ENCODE results near the gene CSTF1. TPM values are rescaled to one million over a fixed set of nuclear protein-coding genes. Genes with fewer than 3 reads are reported as not detected.

Gene CSTF1
- total and polyA plus RNA-seq, 8 donors = 4.5 to 17.5 (median 14.2) TPM

DNA sequence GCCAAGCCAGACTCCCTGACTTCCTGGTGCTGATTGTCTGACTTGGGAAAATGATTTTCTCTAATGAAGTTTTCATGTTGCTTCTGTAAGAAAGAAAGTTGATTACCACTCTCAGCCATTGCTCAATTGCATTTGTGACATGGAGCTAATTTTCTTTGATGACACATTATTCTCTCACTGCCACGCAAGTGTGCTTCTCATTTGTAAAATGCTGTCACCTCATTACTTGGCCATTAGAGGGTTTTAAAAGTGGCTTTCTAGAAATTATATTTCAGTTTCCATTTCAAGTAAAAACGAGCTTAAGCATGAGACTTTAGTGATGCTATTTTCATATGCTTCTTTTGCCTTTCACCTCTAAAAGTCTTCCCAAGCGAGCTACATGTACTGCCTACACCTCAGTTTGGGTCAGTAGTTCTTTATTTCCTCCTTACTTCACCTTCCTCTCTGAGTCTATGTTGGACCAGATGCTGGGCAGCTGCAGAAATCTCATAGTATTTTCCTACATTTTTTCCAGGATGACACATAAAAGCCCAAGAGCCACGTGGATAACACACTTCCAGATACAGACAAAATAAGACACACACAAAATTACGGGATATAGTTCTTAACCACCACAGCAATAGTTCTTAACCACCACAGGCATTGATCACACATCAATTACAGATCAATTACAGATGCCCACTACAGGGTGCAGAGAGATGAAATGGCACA, 39.9 kb upstream of the CSTF1 start:
- Histone ChIP-seq H3K9me3 (no peaks in the 10 kb centered on the region), H3K27ac (no peak overlapping the region), H3K4me1 (peaks cover 6 to 14% (median 13%) of the 10 kb centered on the region in 3 donors), H3K27me3 (no peaks in the 10 kb centered on the region), H3K4me3 (no peak overlapping the region), H3K36me3 (no peaks in the 10 kb centered on the region)
- 58 to 68% methylated on average over 5 of the region's 5 CpGs for WGBS, 2 donors
- TF ChIP-seq, protein P1, sequence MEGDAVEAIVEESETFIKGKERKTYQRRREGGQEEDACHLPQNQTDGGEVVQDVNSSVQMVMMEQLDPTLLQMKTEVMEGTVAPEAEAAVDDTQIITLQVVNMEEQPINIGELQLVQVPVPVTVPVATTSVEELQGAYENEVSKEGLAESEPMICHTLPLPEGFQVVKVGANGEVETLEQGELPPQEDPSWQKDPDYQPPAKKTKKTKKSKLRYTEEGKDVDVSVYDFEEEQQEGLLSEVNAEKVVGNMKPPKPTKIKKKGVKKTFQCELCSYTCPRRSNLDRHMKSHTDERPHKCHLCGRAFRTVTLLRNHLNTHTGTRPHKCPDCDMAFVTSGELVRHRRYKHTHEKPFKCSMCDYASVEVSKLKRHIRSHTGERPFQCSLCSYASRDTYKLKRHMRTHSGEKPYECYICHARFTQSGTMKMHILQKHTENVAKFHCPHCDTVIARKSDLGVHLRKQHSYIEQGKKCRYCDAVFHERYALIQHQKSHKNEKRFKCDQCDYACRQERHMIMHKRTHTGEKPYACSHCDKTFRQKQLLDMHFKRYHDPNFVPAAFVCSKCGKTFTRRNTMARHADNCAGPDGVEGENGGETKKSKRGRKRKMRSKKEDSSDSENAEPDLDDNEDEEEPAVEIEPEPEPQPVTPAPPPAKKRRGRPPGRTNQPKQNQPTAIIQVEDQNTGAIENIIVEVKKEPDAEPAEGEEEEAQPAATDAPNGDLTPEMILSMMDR (IDR thresholded peaks at IDR 0.05) = no peak
- no peak for FAIRE-seq
- no peak for DNase-seq
- intact Hi-C loops (cut with DNase I) = no loop called here
- no peak for ATAC-seq

DNA sequence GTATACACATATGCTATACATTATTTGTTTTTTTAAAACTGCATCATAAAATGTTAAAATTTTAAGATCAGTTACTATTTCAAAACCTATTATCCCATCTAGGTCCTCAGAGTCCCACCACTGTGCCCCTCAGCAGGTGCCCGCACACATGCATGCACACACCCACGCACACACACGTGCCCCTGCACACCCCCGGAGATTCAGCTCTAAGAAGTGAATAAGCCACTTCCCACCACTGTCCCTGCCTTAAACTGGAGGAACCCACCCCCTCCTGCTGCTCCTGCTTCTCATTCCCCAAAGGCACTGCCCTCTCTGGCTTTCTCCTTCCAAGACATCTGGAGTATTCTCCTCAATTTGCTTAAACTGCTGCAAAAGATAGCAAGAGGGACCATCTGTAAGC, 39.1 kb upstream of the CSTF1 start:
- Histone ChIP-seq H3K4me1 (peaks cover under 1 to 7% (median 4%) of the 10 kb centered on the region in 3 donors), H3K27ac (no peak overlapping the region), H3K4me3 (no peak overlapping the region), H3K27me3 (no peaks in the 10 kb centered on the region), H3K36me3 (no peaks in the 10 kb centered on the region), H3K9me3 (no peaks in the 10 kb centered on the region)
- 74 to 83% methylated on average over 4 of the region's 4 CpGs for WGBS, 2 donors
- no peak for ATAC-seq
- no peak for FAIRE-seq
- DNase-seq = no peak
- TF ChIP-seq, protein P1 (IDR thresholded peaks at IDR 0.05) = no peak
- intact Hi-C loops (cut with DNase I) = no loop called here

GRCh38 chr20:56358070-56358469, 34.4 kb upstream of the CSTF1 start:
- no peaks in the 10 kb centered on the region for H3K27me3 ChIP-seq
- no peaks in the 10 kb centered on the region for H3K9me3 ChIP-seq
- H3K36me3 ChIP-seq = no peaks in the 10 kb centered on the region
- peak overlapping the region in 1 of 4 donors; percentile 95 for H3K4me3 ChIP-seq
- TF ChIP-seq, protein P1 (IDR thresholded peaks at IDR 0.05) = no peak
- no peak overlapping the region for H3K27ac ChIP-seq
- intact Hi-C loops (cut with DNase I) = no loop called here
- no peak for ATAC-seq
- 68 to 74% methylated on average over 6 of the region's 6 CpGs for WGBS, 2 donors
- DNase-seq = no peak
- FAIRE-seq = no peak
- H3K4me1 ChIP-seq = peaks cover 0 to 6% (median 0%) of the 10 kb centered on the region in 3 donors

- Histone ChIP-seq H3K27ac (peak within 1 kb of the TSS; percentile 24 to 62 (median 50)), H3K4me1 (peaks cover 0 to 6% (median 0%) of the 10 kb centered on the region in 3 donors), H3K36me3 (no peaks in the 10 kb centered on the region), H3K9me3 (no peaks in the 10 kb centered on the region), H3K4me3 (peak within 1 kb of the TSS; percentile 87 to 96 (median 95)), H3K27me3 (no peaks in the 10 kb centered on the region)
- TF ChIP-seq, protein P1 (IDR thresholded peaks at IDR 0.05) = no peak
- 1% methylated on average over 46 to 63 of the region's 63 CpGs for WGBS, 2 donors
- intact Hi-C loops (cut with DNase I) = no loop called here
- peak; percentile 86 to 96 (median 90) for DNase-seq
- FAIRE-seq = no peak
- ATAC-seq = peak; percentile 95 to 98 (median 97)
These were observed 33.7 kb upstream of the CSTF1 start, which contains the start of gene FAM210B for GRCh38 chr20:56358600-56359211. FAM210B (plus strand) TSS chr20:56358974; CDS start chr20:56359006, 32 bp downstream.
